SKM-1 treated with dmso at 0.1 percent for 144 hours (cell line): ENCODE data around the gene NUP43.
A peak's percentile ranks its signal among the peaks of the same experiment; 100 is the strongest.
"Not testable (repeated sequence)": the region's sequence is repeated elsewhere in the genome, so short reads cannot be mapped to it uniquely, and the experiment has no call there.

Experiments used
- DNase-seq: peaks from one replicate; lab custom pipeline; 2025; ENCODE audit not compliant: unreplicated experiment; lab: John Stamatoyannopoulos, UW

Gene NUP43

DNA sequence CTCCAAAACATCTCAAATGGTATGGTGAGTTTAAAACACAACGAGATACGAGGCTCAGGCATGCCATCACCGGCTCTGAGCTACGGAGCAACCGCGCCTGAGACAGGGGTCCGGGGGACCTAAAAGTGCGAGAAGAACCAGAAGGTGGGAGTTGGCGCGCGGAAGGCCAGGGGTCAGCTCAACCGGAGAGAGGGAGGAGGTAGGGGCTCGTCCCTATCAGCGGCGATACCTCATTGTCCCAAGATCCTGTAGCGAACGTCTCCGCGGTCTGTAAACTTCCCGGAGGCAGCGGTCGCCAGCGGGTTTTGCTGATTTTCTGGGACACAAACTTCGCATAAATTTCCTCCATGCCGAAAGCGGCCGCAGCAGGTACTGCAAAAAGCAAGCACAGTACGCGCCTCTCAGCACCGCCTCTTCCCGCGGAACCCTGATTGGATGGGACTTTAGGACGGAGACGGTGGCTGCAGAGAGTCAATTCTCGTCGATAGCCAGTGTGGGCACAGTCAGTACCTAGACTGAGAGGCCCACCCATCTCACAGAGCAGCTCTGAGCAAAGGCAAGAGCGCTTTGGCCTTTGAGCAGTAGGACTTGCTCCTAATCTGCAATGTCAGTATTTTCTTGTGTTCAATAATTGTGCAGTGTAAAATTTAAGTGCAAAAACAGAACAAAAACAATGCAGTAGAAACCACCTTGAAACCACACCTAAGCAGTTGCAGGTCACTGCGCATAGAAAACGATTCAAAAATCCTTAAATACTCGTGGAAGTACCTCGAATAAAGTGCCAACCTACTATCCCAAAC, at the start of gene NUP43:
Gene NUP43, minus strand, starts transcription at position 383 of the 800 bp plus-strand sequence. Its CDS starts 34 bp downstream, at position 349.
- peak; percentile 92 for DNase-seq

GRCh38 chr6:149783551-149783950, 37.2 kb upstream of the NUP43 start:
- no peak for DNase-seq

- DNase-seq, result no peak
These were observed 36.0 kb upstream of the NUP43 start for GRCh38 chr6:149782337-149782736.

- no peak for DNase-seq
These were observed 35.4 kb upstream of the NUP43 start for GRCh38 chr6:149781715-149782114.

DNA sequence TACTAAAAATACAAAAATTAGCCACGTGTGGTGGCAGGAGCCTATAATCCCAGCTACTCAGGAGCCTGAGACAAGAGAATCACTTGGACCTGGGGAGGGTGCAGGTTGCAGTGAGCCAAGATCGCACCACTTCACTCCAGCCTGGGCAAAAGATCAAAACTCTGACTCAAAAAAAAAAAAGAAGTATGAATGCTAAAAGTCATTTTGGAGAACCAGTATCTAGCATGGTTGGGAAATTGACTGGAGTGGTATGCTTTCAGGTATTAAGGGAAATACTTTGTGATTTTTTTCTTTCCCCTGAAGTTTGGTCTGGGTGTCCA, 33.3 kb upstream of the NUP43 start:
- DNase-seq, result no peak

DNA sequence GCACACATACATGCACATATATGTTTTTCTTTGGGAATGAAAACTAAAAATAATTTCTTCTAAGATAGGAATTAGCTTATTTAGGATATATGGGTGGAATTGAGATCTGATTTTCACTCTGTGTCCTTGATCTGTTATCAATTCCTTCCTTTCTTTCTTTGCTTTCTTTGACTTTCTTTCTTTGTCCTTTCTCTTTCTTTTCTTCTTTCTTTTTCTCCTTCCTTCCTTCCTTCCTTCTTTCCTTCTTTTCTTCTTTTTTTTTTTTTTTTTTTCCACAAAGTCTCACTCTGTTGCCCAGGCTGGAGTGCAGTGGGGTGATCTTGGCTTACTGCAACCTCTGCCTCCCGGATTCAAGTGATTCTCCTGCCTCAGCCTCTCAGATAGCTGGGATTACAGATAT, 31.3 kb upstream of the NUP43 start:
- DNase-seq, result no peak

- DNase-seq, result no peak
These were observed 25.6 kb upstream of the NUP43 start for GRCh38 chr6:149771925-149772324.

DNA sequence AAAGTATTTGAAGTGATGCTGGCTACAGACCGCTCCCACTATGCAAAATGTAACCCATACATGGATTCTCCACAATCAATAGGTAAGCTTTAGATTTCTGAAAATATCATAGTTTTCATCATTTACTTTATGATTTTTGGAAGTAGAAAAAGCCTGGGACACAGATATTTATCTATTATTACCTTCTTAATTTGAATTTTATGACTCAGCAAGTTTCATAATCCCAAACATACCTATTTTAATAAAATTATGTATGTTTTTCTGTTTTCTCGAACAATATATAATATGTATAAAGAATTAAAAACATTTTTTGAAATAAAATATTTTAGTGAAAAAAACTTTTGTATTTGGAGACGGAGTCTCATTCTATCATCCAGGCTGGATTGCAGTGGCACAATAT, 24.9 kb upstream of the NUP43 start:
- DNase-seq, result no peak

DNA sequence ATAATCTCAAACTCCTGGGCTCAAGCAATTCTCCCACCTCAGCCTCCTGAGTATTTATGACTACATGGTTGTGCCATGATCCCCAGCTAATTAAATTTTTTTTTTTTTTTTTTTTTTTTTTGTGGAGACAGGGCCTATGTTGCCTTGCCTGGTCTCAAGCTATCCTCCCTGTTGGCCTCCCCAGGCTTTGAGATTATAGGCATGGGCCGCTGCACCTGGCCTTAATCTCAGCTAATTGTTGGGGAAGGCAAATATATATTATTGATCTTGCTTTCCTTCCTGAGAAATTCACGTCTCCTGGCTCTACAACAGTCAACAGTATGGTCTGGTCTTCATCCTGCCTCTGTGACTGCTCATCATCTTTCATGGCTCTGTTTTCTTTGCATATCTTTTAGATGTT, 23.3 kb upstream of the NUP43 start:
- DNase-seq, result no peak

GRCh38 chr6:149766156-149766769, 19.9 kb upstream of the NUP43 start:
- DNase-seq, result no peak

DNA sequence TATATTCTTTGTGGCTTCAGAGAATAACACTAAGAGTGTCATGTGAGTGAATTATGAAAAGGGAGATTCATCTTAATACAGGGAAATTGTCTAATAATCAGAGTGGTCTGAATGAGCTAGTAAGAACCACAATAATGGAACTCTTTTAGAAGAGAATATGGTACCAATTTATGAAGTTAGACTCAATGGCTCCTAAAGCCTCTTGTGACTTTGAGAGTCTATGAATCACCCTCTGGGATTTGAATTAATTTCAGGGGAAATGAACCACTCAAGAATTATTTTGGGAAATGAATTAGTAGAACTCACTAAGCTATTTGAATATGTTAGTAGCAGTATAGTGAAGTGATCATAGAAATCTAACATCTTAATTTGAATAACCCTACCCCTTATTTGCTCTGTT, 17.5 kb upstream of the NUP43 start:
- no peak for DNase-seq

DNA sequence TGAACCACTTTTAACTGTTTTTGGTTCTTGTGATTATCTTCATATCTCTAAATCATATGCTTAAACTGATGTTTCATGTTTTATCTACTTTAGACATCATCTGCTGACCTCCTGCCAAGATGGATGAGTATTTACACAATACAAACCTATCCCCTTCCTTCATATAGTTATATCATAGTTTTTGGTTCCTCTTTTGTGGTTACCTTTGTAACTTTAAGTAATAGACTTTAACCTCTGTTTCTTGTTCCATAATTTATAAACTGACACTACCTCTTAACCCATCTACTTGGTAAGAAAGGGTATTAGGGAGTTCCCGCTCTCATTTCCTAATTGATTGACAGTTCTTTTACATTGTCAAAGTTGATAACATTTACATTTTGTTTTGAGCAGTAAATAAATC, 15.1 kb upstream of the NUP43 start:
- DNase-seq, result peak; percentile 79

GRCh38 chr6:149756261-149756636, 9.9 kb upstream of the NUP43 start:
- DNase-seq, result no peak

DNA sequence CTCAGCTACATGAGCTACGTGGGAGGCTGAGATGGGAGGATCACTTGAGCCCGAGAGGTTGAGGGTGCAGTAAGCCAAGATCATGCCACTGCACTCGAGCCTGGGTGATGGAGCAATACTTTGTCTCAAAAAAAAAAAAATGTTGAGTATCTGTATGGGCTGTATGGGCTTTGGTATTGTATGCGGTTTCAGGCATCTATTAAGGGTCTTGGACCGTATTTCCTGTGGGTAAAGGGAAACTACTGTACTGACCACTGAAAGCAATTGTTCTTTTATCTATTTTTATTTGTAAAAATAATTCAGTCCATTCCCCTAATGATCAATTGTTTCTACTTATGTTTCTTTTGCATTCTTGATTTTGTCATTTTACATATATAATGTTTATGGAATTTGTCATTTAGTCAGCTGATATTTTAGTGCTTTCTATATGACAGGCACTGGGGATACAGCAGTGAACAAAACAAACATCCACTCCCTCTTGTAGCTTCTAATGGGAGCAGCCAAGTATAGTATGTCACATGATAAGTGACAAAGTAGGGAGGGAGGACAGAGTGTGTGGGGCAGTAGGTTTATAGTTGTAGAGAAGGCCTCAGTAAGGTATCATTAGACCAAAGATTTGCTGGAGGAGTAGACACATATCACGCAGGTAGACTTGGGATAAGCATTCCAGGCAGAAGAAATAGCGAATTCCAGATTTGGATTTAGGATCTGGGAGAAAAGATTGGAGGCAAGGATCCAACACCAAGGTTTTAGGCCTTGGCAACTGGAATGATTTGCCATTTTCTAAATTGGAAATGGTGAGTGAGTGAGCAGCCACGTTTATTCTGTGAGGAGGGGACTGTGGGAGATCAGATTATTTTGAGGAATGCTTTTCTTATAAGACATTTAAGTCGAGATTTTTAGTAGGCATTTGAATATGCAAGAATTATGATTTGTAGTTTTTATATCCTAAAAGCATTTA, 9.3 kb upstream of the NUP43 start:
- no peak for DNase-seq

- DNase-seq, result no peak
These were observed 8.2 kb upstream of the NUP43 start for GRCh38 chr6:149754548-149754947.

DNA sequence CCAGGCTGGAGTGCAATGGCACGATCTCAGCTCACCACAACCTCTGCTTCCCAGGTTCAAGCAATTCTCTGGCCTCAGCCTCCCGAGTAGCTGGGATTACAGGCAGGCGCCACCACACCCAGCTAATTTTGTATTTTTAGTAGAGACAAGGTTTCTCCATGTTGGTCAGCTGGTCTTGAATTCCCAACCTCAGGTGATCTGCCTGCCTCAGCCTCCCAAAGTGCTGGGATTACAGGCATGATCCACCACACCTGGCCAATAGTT, 7.0 kb upstream of the NUP43 start:
- DNase-seq, result not testable (repeated sequence)

- DNase-seq, result no peak
These were observed 6.5 kb upstream of the NUP43 start for GRCh38 chr6:149752600-149753373.

DNA sequence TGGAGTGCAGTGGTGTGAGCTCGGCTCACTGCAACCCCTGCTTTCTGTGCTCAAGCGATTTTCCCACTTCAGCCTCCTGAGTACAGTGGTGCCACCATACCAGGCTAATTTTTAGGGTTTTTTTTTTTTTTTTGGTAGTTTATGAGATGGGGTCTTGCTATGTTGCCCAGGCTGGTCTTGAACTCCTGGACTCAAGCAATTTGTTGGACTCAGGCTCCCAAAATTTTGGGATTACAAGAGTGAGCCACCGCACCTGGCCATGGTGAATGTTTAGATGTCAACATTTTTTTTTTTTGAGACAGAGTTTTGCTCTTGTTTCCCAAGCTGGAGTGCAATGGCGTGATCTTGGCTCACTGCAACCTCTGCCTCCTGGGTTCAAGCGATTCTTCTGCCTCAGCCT, 5.6 kb upstream of the NUP43 start:
- not testable (repeated sequence) for DNase-seq

- no peak for DNase-seq
These were observed 4.9 kb upstream of the NUP43 start for GRCh38 chr6:149751239-149751638.

GRCh38 chr6:149750136-149750609, 3.8 kb upstream of the NUP43 start:
- peak; percentile 16 for DNase-seq

GRCh38 chr6:149749594-149750135, 3.3 kb upstream of the NUP43 start, which contains the start of gene PCMT1:
Gene PCMT1, plus strand, starts transcription at chr6:149749741. Its CDS starts 161 bp downstream, at chr6:149749902.
- peak; percentile 77 for DNase-seq
